SK-N-SH treated with all-trans-retinoic acid at 6 μM for 48 hours (cell line): ENCODE data around the gene TMEM150B.

Experiments used
- ATAC-seq: fragments of 200-7000 bp; cut with Tn5 transposase; 3 replicates; pipeline ENCODE4 v1.9.1; 2020; ENCODE audit warnings: mild to moderate bottlenecking, moderate library complexity
- ARNTL ChIP-seq: fragments of 450-650 bp; formaldehyde crosslinking; IDR thresholded peaks from 2 replicates; pipeline ENCODE4 v1.5.0; 2020; ENCODE audit warnings: low read depth, mild to moderate bottlenecking, moderate library complexity, borderline replicate concordance
- BACH2 ChIP-seq: fragments of 250-450 bp; sonication (Bioruptor Pico); IDR thresholded peaks from 2 replicates; pipeline ENCODE4 v1.9.0; 2021; ENCODE audit warnings: mild to moderate bottlenecking, borderline replicate concordance
- CSDC2 ChIP-seq: fragments of 250-450 bp; sonication (Bioruptor Pico); IDR thresholded peaks from 2 replicates; pipeline ENCODE4 v1.5.0; 2020; ENCODE audit warnings: mild to moderate bottlenecking, moderate library complexity
- ESRRG ChIP-seq: fragments of 250-450 bp; sonication (Bioruptor Pico); IDR thresholded peaks from 2 replicates; pipeline ENCODE4 v1.6.1; 2021; ENCODE audit warnings: mild to moderate bottlenecking
- GLIS3 ChIP-seq: fragments of 250-450 bp; sonication (Bioruptor Pico); IDR thresholded peaks from 2 replicates; pipeline ENCODE4 v1.5.0; 2020; ENCODE audit warnings: mild to moderate bottlenecking, moderate library complexity
- ISL1 ChIP-seq: fragments of 250-450 bp; sonication (Bioruptor Pico); IDR thresholded peaks from 2 replicates; pipeline ENCODE4 v2.1.2; 2022; ENCODE audit warnings: mild to moderate bottlenecking, moderate library complexity
- OSR1 ChIP-seq: fragments of 250-450 bp; sonication (Bioruptor Pico); IDR thresholded peaks from 2 replicates; pipeline ENCODE4 v1.8.0; 2022; ENCODE audit warnings: moderate library complexity, mild to moderate bottlenecking, inconsistent platforms
- PATZ1 ChIP-seq: fragments of 250-450 bp; sonication (Bioruptor Pico); IDR thresholded peaks from 2 replicates; pipeline ENCODE4 v1.8.0; 2020; ENCODE audit warnings: mild to moderate bottlenecking, moderate library complexity, borderline replicate concordance
- PPARA ChIP-seq: fragments of 250-450 bp; sonication (Bioruptor Pico); IDR thresholded peaks from 2 replicates; pipeline ENCODE4 v1.5.0; 2020; ENCODE audit warnings: mild to moderate bottlenecking, borderline replicate concordance
- RARB ChIP-seq: fragments of 250-450 bp; sonication (Bioruptor Pico); IDR thresholded peaks from 2 replicates; pipeline ENCODE4 v1.8.0; 2021; ENCODE audit warnings: mild to moderate bottlenecking, moderate library complexity
- TCF4 ChIP-seq: fragments of 250-450 bp; sonication (Bioruptor Pico); IDR thresholded peaks from 2 replicates; pipeline ENCODE4 v1.8.0; 2021; ENCODE audit warnings: mild to moderate bottlenecking, moderate library complexity, borderline replicate concordance
- ZC3H10 ChIP-seq: fragments of 250-450 bp; sonication (Bioruptor Pico); IDR thresholded peaks from 2 replicates; pipeline ENCODE4 v1.5.1; 2021; ENCODE audit warnings: mild to moderate bottlenecking, moderate library complexity
- ZFP3 ChIP-seq: fragments of 250-450 bp; sonication (Bioruptor Pico); IDR thresholded peaks from 2 replicates; pipeline ENCODE4 v1.5.0; 2020; ENCODE audit warnings: mild to moderate bottlenecking, moderate library complexity
- ZFP30 ChIP-seq: fragments of 450-650 bp; formaldehyde crosslinking; IDR thresholded peaks from 2 replicates; pipeline ENCODE4 v1.5.0; 2022; ENCODE audit warnings: mild to moderate bottlenecking, moderate library complexity
- ZNF565 ChIP-seq: fragments of 450-650 bp; formaldehyde crosslinking; conservative IDR thresholded peaks from 2 replicates; pipeline ENCODE4 v1.5.0; 2020; ENCODE audit warnings: low read depth, mild to moderate bottlenecking, moderate library complexity
- ZNF70 ChIP-seq: fragments of 450-650 bp; formaldehyde crosslinking; IDR thresholded peaks from 2 replicates; pipeline ENCODE4 v1.5.0; 2020; ENCODE audit warnings: mild to moderate bottlenecking, moderate library complexity
- ZNF8 ChIP-seq: fragments of 450-650 bp; formaldehyde crosslinking; IDR thresholded peaks from 2 replicates; pipeline ENCODE4 v1.5.0; 2020; ENCODE audit warnings: mild to moderate bottlenecking, moderate library complexity
- TF ChIP-seq, protein P1 (sequence below): fragments of 250-450 bp; sonication (Bioruptor Pico); IDR thresholded peaks from 2 replicates; pipeline ENCODE4 v1.5.1; 2021; ENCODE audit warnings: mild to moderate bottlenecking, moderate library complexity
- TF ChIP-seq, protein P2 (sequence below): fragments of 250-450 bp; sonication (Bioruptor Pico); IDR thresholded peaks from 2 replicates; pipeline ENCODE4 v1.5.1; 2020; ENCODE audit warnings: low read depth, mild to moderate bottlenecking, moderate library complexity

TMEM150B gene

GRCh38 chr19:55333870-55334269 lies 8.7 kb upstream of the TMEM150B start:
- ATAC-seq: no peak
- TF ChIP-seq CSDC2 (CRISPR knock-in tag): no peak
- TF ChIP-seq BACH2 (CRISPR knock-in tag): no peak
- TF ChIP-seq PPARA: no peak
- TF ChIP-seq, protein P1, sequence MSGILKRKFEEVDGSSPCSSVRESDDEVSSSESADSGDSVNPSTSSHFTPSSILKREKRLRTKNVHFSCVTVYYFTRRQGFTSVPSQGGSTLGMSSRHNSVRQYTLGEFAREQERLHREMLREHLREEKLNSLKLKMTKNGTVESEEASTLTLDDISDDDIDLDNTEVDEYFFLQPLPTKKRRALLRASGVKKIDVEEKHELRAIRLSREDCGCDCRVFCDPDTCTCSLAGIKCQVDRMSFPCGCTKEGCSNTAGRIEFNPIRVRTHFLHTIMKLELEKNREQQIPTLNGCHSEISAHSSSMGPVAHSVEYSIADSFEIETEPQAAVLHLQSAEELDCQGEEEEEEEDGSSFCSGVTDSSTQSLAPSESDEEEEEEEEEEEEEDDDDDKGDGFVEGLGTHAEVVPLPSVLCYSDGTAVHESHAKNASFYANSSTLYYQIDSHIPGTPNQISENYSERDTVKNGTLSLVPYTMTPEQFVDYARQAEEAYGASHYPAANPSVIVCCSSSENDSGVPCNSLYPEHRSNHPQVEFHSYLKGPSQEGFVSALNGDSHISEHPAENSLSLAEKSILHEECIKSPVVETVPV: no peak
- TF ChIP-seq ZFP30 (CRISPR knock-in tag): no peak
- no peak for TF ChIP-seq OSR1 (CRISPR knock-in tag)

DNA sequence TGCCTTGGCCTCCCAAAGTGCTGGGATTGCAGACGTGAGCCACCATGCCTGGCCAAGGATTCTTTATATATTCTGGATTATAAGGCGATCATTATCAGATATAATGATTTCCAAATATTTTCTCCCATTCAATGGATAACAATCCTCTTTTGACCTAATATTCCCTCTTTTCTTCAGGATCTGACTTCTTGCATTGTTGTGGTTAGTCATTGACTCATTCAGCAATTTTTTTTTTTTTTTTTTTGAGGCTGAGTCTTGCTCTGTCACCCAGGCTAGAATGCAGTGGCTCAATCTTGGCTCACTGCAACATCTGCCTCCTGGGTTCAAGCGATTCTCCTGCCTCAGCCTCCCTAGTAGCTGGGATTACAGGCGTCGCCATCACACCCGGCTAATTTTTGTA lies 4.7 kb upstream of the TMEM150B start:
- ATAC-seq: peak; percentile 61

DNA sequence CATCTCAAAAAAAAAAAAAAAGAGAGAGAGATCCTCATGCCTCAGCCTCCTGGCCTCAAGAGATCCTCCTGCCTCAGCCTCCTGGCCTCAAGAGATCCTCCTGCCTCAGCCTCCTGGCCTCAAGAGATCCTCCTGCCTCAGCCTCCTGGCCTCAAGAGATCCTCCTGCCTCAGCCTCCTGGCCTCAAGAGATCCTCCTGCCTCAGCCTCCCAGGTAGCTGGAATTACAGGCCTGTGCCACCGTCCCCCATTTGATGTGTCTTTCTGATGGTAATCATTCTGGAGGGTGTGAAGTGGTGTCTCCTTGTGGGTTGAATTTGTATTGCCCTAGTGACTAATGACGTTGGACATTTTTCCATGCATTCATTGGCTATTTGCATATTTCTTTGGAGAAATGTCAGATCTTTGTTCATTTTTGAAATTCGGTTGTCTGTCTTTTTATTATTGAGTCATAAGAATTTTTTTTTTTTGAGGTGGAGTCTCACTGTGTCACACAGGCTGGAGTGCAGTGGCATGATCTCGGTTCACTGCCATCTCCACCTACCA lies 3.7 kb upstream of the TMEM150B start:
- peak; percentile 86 for ATAC-seq

- ATAC-seq: no peak
These were observed 479 bp downstream of the TMEM150B start for GRCh38 chr19:55324662-55325061.

DNA sequence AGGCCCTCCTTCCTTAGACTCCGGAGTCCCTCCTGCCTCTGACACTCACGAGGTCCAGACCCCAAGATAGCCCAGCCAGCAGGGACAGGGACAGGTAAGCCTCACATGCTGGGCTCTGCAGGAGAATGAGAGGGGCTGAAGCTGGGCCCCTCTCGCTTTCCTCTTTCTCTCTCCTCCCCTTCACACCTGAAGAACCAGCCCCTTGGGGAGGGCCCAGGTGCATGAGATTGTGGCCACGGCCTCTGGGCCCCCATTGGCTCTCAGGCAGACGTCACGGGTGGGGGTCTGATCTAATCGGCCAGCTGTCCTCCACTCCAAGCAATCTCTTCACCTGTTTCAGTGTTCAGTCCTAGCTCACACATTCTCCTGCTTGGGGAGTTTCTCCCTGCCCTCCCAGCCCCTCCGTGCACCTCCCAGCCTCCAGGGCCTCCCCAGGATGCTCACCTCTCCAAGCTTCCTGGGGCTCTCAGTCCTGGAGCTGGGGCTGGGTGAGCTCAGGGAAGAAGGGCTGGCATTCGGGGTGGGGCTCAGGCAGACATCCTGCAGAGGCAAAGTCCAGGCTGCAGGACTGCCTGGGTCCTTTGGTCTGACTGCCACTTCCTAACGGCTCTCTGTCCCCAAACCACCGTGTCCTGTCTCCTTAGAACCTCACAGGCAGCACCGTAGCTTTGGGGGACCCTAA lies 2.8 kb downstream of the TMEM150B start:
- no peak for TF ChIP-seq GLIS3 (CRISPR knock-in tag)
- no peak for TF ChIP-seq ARNTL
- TF ChIP-seq ESRRG: no peak
- TF ChIP-seq PPARA: no peak
- no peak for ATAC-seq

More at GRCh38 chr19:55324662-55325061, 479 bp downstream of the TMEM150B start:
- no peak for TF ChIP-seq ZFP3
- no peak for TF ChIP-seq ESRRG

DNA sequence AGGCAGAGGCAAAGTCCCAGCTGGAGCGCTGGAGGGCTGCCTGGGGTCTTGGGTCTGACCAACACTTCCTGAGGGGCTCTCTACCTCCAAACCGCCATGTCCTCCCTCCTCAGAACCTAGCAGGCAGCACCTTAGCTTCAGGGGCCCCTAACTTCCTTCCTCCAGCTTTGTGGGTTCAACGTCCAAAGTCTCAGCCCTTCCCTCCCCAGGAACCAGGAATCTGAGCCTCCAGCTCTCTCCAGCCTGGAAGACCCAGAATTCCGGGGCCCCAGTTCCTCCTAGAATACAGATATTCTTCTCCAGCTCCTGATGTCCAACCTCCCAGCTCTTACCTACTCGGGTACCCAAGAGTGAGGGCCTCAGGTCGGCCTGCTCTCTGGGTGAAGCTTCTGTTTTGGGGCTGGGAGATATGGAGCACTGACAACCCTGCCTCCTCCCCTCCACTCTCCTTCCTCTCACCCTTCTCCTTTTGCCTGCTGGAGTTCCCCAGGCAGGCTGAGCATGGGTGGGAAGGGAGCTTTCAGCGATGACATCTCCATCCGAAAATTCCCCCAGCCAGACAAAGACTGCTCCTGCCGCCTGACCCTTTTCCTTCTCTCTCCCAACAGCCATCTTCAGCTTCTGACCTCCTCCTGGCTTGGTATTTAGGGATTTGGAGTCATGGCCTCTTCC lies 3.5 kb downstream of the TMEM150B start:
- no peak for TF ChIP-seq ZNF70 (CRISPR knock-in tag)
- TF ChIP-seq TCF4: no peak
- TF ChIP-seq, protein P2, sequence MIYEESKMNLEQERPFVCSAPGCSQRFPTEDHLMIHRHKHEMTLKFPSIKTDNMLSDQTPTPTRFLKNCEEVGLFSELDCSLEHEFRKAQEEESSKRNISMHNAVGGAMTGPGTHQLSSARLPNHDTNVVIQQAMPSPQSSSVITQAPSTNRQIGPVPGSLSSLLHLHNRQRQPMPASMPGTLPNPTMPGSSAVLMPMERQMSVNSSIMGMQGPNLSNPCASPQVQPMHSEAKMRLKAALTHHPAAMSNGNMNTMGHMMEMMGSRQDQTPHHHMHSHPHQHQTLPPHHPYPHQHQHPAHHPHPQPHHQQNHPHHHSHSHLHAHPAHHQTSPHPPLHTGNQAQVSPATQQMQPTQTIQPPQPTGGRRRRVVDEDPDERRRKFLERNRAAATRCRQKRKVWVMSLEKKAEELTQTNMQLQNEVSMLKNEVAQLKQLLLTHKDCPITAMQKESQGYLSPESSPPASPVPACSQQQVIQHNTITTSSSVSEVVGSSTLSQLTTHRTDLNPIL (CRISPR knock-in tag): no peak
- TF ChIP-seq OSR1 (CRISPR knock-in tag): no peak
- TF ChIP-seq, protein P1: no peak
- no peak for TF ChIP-seq ZNF8
- TF ChIP-seq ZFP30 (CRISPR knock-in tag): no peak
- TF ChIP-seq ISL1 (CRISPR knock-in tag): no peak
- TF ChIP-seq, all 23 proteins: peak for 0
- ATAC-seq: no peak

GRCh38 chr19:55320844-55321419 lies 4.2 kb downstream of the TMEM150B start:
- ATAC-seq: no peak; the same call in 2 of the 3 replicates
- TF ChIP-seq ZFP3: no peak
- TF ChIP-seq ESRRG: no peak
- no peak for TF ChIP-seq ZNF565 (CRISPR knock-in tag)
- no peak for TF ChIP-seq ZNF8
- TF ChIP-seq ARNTL: no peak
- TF ChIP-seq PPARA: no peak
- no peak for TF ChIP-seq ZFP30 (CRISPR knock-in tag)
- no peak for TF ChIP-seq PATZ1
- TF ChIP-seq ZC3H10 (CRISPR knock-in tag): no peak
- no peak for TF ChIP-seq RARB
- no peak for TF ChIP-seq ZNF70 (CRISPR knock-in tag)
- no peak for TF ChIP-seq BACH2 (CRISPR knock-in tag)
- no peak for TF ChIP-seq OSR1 (CRISPR knock-in tag)
- TF ChIP-seq GLIS3 (CRISPR knock-in tag): no peak
- TF ChIP-seq, protein P1: no peak
- no peak for TF ChIP-seq TCF4
